ENCODE results near the gene FCAMR.

The FCAMR gene

GRCh38 chr1:206908038-206908437 lies 62.2 kb downstream of the FCAMR start:
- no peak for DNase-seq (ENCODE audit: low read depth)

Measured in activated T-cell treated with anti-CD3 and anti-CD28 coated beads for 48 hours (primary cell).